Glomerular visceral epithelial cell (primary cell): ENCODE measurements around the gene SOCS7.
A peak's percentile ranks its signal among the peaks of the same experiment; 100 is the strongest.

ENCODE experiments used
- DNase-seq: peaks from one replicate; pipeline ENCODE4 v3.0.0-alpha.2; 2016; ENCODE audit errors: extremely low spot score

SOCS7 gene

DNA sequence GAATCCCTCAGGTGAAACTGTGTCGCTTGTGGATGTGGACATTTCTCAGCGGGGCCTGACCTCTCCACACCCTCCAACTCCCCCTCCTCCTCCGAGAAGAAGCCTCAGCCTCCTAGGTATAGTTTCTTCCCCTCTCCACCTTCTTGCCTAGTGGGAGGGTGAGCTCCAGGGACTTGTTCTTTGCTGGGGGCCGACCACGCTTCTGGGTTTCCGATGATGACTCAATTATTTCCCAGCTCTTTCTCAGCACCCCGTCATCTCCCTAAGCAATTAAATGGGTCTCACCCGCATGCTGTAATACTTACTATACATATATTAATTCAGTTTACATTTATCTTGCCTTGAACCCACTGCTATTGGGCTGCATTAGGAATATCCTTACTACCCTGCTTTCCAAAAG lies 13.1 kb downstream of the SOCS7 start:
- no peak for DNase-seq

DNA sequence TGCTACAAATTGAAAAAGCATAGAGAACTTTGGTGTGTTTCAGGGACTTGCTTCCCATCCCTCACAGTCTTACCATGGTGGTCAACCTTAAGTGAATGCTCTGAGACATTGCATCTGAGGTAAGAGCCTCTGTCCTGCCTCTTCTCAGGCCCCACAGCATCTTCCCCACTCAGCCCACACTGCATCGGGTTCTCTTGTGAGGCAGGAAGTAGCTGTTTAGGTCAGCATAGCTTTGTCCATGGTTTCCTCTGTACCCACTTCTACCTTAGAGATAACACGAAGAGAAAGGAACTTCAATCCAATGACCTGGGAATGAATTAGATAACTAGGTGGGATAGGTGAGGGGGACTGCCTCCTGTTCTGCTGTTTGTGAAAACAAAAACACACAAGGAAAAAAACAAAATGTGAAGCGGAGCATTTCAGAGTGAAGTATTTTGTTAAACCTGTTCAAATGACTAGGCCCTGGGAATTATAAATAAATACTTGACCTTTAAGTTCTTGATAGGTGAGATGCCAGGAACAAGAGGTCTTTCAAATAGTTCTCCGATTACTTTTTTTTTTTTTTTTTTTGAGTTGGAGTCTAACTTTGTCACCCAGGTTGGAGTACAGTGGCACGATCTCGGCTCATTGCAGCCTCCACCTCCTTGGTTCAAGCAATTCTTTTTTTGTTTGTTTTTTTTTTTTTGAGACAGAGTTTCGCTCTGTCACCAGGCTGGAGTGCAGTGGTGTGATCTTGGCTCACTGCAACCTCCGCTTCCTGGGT lies 17.7 kb downstream of the SOCS7 start:
- no peak for DNase-seq

DNA sequence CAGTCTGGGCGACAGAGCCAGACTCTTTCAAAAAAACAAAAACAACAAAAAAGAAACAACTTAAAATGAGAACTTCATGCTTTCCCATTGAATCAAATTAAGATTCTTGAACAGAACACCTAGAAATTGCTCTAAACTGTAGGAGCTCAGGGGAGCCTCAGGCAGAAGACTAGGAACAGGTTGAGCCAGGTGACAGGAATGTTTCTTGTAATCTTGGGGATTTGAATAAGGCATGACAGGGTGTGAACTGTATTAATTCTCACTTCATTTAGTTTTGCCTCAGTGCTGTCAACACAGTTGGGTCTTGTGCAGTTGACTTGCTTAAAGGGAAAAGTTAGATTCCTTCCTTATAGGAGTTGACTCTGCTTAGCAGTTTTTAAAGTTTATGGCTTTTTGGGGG lies 27.8 kb downstream of the SOCS7 start:
- DNase-seq: no peak

DNA sequence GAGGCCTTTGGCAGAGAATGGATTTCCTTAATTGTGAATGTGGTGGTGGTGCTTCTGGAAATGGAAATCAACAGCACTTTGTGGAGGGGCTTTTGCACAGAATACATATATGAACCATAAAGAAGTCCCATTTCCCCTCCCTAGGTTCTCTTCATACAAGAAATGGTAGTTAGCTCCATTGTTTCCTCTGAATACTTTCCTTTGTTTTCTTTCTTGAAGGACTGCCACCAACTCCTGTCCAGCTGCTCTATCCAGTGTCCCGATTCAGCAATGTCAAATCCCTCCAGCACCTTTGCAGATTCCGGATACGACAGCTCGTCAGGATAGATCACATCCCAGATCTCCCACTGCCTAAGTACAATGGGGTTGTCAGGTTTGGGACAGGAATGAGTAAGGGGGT lies 43.4 kb downstream of the SOCS7 start:
- DNase-seq: no peak

DNA sequence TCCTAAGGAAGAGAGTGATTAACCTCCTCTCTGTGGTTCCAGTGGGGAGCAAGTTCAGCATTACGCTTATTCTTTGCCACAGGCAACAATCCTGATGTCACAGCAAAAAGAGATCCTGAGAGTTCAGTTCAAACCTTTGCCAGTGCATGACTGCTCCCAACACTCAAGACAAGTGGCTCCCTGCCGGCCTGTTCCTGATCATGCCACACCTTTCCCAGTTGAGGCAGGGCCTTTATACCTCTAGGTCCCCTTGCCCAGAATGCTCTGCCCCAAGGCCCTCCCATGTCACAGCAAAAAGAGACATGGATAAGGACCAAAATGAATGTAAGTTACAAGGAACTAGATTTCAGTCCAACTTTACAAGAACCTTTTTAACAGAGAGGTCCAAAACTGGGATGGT lies 45.6 kb downstream of the SOCS7 start:
- no peak for DNase-seq

DNA sequence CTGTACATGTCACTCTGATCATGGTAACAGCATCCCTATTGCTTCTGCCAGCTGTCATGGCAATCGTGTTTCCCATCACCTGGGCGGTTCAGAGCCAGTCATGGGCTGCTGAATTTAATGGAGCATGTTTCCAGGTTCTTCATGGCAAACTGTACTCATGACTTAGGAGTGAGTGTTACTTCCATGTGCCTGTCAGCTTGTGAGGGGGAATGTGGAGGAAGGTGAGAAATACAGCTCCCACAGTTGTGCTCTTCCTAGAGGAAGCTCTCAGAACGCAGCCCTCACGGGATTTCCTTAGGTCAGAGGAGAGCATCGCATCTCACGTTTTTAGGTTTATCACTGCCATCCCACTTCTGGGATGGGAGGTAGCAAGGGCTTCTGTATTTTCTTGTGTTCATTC lies 48.6 kb downstream of the SOCS7 start:
- no peak for DNase-seq

DNA sequence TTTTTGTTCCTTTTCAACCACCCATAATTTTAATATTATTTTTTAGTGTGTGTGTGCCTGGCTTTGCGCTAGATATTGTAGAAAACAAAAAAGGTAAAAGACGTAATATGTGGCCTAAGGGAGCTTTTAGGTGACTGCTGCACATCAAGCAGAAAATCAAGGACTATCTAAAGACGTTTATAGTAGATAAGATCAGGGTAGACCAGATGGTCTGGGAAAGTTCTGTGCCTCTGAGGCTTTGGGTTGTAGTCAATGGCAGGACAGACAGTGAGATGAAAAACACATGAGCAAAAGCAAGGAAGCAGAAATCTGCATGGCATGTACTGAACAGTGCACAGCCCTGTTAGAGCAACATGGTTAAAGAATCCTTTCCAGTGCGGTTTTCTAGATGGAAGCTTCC lies 49.8 kb downstream of the SOCS7 start:
- no peak for DNase-seq

DNA sequence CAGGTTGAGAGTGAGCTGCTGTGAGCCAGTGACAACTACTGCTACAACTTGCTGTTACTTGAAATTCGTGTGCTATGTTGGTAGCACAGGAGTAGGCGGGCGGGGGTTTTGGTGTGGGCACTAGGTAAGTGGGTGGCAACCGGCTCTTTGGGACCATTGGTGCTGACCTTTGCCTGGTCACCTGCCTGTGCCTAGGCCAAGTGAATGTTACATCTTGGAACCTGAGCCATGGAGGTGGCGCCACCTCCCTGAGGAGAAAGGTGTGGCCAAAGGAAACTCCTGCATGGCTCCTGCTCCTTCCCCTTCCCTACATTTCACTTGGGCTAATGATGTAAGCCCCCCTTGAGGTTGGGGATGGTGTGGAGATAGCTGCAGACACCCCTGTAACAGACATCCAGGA lies 51.3 kb downstream of the SOCS7 start:
- DNase-seq: no peak

DNA sequence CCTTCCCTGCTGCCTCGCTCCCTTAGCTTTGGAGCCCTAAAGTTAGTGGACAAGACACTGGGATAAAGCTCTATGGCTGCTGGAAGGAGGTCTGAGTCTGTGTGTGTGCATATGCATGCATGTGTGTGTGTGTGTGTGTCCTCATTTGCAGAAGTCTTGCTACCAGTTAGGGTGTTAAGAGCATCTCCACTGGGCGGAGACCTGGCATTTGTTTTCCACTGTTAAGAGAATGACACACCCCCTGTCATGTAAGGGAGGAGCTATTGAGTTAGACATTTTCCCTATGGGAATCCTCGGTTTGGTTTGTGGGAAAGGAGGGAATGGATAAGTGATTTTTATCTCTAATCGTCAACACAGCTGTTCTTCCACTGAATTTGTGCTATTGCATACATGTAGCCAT lies 51.8 kb downstream of the SOCS7 start:
- DNase-seq: no peak

DNA sequence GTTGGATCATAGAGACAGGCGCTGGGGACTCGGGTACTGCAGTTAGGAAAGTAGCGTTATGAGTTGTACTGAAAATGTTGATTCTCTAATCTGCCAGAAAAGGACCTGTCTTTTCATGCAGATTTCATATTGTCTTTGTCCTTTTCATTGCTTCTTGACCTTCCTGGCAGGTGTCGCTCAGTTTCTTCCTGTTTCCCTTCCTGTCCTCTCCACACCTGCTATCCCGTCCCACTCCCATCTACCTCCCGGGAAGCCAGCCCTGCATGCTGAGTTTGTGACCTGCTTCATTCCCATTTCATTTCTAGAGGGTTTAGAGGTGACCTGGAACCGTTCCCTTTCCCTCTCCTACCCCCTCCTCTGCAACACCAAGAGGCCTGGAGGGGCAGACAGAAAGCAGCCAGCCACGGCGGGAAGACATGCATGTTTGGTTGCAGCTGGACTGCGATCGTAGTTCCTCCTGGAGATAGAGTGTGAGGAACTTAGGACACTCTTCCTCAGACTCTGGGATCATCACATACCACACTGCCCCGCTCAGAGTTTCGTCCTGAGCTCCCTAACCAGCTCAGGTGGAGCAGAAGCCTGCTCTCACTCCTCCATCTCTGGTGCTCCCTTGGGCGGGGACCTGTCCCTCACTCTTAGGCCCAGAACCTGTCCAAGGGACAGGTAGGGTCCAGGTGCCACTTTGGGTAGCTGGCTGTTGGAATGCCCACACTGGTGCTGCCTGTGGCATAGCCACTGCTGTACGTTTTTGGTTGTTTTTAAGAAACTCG lies 52.7 kb downstream of the SOCS7 start:
- no peak for DNase-seq

DNA sequence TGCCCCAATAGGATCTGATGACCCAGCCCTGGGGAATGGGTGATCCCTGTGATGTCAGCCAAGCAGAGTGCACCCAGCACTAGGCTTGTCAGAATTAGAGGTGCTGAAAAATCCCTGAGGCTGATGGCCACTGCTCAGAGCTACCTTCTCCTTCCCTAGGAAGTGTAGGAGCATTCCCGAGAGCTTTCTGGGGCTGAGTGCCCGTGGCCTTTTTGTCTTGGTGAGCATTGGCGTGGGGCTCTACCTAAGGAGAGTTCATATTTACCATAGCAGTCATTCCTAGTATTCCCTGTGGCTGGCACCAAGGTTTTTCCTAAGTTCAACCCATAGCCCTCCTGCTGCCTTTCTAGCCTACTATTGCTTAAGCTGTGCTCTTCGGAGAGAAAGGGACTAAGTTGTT lies 54.0 kb downstream of the SOCS7 start:
- no peak for DNase-seq

DNA sequence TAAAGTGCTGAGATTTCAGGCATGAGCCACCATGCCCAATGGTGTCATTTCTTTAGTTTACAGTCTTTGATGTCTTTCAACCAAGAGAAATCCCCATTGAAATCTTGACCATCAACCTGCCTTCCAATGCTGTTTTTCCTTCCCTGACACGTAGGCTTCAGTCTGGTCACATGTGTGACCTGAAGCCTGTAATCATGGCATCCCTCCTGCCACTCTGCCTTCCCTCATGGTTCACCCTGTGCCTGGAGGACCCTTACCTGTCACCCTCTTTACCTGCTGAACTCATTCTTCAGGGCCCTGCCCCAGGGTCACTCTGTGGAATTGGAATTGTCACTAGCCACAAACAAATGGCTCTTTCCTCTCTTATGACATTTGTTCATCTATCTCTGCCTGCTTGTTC lies 58.6 kb downstream of the SOCS7 start:
- DNase-seq: no peak

DNA sequence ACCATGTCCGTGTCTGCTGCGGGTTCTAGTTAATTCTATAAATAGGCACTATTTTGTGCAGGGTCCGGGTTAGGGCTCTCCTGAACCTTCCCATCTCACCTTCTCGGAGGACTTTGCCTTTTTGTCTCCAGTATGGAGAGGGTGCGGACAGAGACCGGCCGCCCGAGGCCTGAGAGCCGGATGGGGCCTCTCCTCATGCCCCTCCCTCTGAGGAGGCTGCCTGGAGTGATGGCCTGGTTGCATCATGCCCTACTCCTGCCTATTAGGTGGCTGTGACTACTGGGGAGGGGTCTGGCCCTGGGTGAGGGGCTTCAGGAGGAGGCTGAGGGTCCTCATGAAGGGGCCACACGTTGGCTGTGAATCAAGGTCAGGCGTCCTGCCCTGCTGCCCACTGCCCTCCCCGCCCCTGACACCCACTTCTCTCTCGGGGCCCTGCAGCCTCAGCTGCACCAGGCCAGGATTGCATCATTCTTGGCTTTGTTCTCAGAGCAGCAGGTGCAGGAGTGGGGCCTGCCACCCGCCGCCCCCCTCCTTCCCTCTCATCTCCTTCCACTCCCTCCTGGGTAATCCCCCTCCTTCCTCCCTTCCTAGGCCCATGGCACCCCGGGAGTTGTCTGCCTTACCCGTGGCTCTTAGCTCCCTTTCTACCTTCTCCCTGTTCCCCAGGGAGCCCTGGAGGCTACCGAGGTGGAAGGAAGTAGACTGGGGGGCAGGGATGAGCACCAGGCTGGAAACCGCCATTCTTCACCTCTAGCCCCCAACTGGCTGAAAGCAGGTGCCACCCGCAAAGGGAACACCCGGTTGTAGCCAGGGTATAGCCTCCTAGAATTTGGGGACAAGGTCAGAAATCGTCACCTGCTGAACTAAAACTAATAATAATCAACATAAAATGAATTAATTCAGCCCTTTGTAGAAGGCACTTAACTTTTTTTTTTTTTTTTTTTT lies 63.9 kb downstream of the SOCS7 start:
- DNase-seq: peak; percentile 40

DNA sequence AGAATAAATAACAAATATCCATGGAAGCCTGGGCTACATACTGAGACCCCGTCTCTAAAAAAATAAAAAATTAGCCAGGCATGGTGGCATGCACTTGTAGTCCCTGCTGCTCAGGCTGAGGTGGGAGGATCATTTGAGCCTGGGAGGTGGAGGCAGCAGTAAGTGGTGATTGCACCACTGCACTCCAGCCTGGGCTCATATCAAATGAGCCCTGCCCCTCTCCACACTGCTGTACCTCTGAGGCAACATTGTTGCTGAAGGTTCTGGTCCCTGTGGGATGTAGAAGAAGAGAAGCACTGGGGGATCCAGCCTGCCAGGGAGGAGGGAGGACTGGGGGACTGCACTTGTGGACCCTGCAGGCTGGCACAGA lies 65.2 kb downstream of the SOCS7 start:
- no peak for DNase-seq

DNA sequence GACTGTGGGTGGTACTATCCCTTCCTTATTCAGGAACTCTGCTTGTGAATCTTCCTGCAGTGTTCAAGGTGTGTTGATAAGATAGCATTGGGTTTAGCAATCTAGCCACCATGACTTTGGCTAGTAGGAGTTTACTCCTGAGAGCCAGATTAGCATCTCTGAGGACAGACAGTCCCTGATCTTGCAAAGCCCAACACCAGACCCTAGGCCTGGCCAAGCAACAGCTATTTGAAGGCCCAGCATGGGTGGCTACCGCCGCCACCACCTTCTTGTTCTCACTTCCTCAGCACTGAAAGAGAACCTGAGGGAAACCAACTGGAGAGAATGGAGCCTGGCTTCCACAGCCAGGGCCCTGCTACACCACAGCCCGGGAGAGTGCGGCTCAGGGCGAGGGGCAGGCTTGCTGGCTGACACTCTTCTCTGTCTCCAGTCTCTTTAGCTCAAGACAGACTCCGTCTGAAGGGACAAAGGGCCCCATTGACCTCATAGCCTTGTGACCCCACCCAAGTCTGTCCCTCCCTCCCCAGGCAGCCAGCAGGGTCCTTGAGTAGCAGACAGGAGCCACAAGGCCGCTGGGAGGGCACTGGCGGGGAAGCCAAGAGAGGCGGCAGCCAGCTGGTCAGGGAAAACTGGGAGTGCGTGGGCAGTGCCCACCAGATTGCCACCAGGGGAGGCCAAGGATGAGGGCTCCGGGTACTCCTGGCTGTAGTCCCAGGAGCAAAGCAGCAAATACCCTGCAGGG lies 65.7 kb downstream of the SOCS7 start:
- DNase-seq: no peak

DNA sequence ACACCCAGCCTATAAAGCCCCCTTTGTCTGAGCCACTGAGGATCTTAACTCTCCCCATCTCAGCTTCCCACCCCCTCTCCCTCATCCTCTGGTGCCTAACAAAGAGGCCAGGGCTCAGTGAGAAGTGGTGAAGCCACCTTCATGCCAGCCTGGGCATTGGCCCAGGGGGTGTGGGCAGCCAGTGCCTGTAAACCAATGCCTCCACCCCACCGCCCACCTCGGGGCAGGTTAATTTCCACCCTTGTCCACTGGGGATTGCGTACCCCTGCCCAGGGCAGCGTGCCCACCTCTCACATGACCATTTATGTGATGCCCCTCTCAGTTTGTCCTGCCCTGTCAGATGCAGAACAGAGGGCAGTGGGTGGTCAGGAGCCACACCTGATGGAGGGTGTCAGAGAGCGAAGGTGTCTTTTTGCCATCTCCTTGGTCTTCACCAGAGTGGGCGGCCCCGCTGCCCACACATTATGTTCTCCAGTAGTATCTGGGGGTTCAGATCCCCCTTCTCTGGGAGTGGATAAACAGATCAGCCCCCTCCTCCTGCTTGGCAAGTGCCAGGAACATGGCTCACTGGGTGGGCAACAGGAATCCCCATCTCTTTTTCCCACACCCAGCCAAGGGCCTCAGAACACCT lies 66.5 kb downstream of the SOCS7 start:
- no peak for DNase-seq

DNA sequence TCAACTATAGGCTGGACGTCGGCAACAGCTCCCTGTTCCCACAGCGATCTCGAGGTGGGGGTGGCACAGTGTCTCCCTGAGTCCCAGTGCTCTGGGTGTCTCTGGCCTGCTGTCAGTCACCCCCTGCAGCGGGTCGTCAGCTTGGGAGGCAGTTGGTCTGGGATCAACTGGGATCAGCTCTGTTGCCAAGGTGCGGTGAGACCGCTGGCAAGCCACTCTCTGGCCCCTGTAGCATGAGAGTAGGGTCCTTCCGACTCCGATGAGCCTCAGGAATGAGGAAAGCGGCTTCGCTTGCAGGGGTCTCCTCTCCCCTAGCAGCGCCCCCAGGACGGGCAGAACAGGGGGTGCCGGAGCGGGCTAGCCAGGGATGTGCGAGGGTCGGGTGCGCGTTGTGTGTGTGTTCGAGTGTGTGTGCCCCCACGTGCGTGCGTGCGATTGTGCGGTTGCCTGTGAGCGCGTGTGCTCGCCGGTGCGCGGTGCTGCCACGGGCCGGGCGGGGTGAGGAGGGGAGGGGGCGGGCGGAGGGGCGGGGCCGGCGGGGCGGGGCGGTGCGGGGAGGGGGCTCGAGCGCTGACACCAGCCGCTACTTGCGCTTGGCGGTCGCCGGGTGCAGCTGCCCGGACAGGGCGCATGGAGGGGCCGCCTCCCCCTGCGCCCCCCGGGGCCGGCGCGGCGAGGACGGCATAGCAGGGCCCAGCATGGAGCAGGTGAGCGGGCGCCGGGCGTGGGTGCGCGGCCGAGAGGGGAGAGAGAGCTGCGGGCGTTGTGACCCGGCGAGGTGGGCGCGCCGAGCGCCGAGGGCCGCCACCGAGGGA lies 67.3 kb downstream of the SOCS7 start:
- DNase-seq: no peak

DNA sequence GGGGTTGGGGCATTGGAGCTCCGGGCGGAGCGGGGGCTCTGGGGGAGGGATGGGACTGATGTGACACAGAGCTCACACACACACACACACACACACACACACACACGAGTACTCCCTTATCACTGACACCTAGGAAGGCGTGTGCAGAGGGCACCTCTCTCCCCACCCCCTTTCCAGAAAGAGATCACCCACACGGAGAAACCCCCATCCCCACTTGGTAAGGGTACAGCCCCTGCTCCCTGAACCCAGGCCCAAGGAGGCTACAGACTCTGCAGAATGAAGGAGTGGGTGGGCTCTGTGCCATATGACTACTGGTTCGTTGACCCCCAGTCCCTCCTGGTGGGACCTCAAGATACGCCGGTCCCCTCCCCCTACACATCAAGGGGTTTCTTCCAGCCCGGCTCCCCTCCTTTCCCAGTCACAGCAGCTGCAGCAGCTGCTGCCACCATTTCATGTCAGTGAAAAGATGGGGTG lies 67.9 kb downstream of the SOCS7 start:
- no peak for DNase-seq

DNA sequence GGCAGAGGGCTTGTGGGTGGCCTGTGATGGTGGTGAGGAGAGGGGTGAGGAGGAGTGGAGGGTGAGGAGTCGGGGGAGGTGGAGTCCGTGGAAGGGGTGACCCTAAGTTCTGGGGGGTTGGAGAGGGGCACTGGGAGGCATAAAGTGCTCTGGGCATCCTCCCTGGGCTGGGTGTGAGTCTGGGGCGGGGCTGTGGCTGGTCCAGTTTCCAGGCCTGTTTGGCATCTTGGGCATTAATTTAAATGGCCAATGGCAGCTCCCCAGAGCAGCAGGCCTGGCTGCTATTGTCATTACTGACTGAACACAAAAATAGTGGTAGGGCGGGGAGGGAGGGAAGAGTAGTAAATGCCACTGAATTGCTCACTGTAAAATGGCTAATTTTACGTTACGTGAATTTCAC lies 68.9 kb downstream of the SOCS7 start:
- no peak for DNase-seq

DNA sequence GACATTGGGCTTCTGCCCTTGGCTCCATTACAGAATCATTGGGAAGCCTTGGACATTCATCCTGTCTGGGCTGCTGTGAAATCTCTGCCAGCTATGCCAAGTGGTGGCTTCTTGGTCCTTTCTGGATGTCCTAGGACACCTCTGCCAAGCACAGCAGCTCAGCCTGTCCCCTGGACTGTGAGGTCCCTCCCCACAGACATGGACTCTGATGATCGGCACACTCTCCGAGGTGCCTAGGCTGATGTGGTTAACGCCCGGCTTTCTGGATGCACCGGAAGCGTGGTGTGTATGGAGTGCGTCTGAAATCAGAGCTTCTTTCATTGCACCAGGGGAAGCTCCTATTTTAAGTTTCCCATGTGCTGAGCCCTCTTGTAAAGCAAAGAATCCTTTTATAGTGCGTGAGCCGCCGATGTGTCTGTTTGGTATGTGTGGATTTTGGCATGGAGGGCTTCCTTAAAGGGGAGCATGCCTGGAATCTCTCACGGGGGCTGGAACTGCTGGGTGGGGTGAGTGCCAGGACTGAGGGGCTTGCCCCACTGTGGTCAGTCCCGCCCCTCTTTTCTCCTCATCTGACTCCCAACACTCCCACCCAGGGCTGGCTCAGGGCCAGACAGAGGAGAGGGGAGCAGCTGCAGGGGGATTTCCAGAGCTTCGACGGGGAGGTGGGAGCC lies 69.7 kb downstream of the SOCS7 start:
- DNase-seq: no peak
